H54 (cell line): ENCODE measurements around the gene SAXO2.
"Not testable (repeated sequence)": the region's sequence is repeated elsewhere in the genome, so short reads cannot be mapped to it uniquely, and the experiment has no call there.

Source experiments
- DNase-seq: peaks from one replicate; pipeline ENCODE4 v3.0.0; 2011; ENCODE audit warnings: low spot score, mixed read lengths; ENCODE audit not compliant: insufficient read length
- FAIRE-seq: peaks from 3 replicates; lab custom pipeline; 2011; peaks lifted over from hg19 to GRCh38; lab: Jason Lieb, UNC

The SAXO2 gene

GRCh38 chr15:82333603-82334553 is 71.3 kb downstream of the SAXO2 start:
- not testable (repeated sequence) for DNase-seq, FAIRE-seq
